Heart left ventricle (tissue), 16 donors: ENCODE data around the gene LAMA1. TPM values are rescaled to one million over a fixed set of nuclear protein-coding genes. Genes with fewer than 3 reads are reported as not detected.
"Not testable (repeated sequence)": the region's sequence is repeated elsewhere in the genome, so short reads cannot be mapped to it uniquely, and the experiment has no call there.

ENCODE experiments used
- ATAC-seq, 4 donors: fragments of 200-7000 bp; cut with Tn5 transposase; one replicate each; pipeline ENCODE4 v1.9.1; 2020 to 2022; ENCODE audit warnings: moderate library complexity in 4 of 4, mild to moderate bottlenecking in 3 of 4, moderate number of reproducible peaks in 1 of 4
- DNase-seq, 5 donors: peaks; one replicate each; pipeline ENCODE4 v3.0.0-alpha.2; 2020
- H3K27ac ChIP-seq, 12 donors: fragments of 200-600 bp; sonication (generic) in 4 of 12; one replicate each; pipeline versions ENCODE4 v1.5.0 to v1.8.0; 2016 to 2022; ENCODE audit warnings: mild to moderate bottlenecking in 2 of 12
- H3K27me3 ChIP-seq, 9 donors: fragments of 200-600 bp; sonication (generic) in 2 of 9; one replicate each; pipeline versions ENCODE4 v1.5.1 to v1.8.0; 2016 to 2022; ENCODE audit warnings: mild to moderate bottlenecking in 3 of 9
- H3K36me3 ChIP-seq, 9 donors: fragments of 200-600 bp; sonication (generic) in 2 of 9; one replicate each; pipeline versions ENCODE4 v1.5.0 to v1.8.0; 2018 to 2022; ENCODE audit warnings: mild to moderate bottlenecking in 2 of 9
- H3K4me1 ChIP-seq, 12 donors: fragments of 200-600 bp; sonication (generic) in 4 of 12; one replicate each; pipeline versions ENCODE4 v1.5.0 to v1.8.0; 2016 to 2022; ENCODE audit warnings: mild to moderate bottlenecking in 3 of 12
- H3K4me3 ChIP-seq, 12 donors: fragments of 200-600 bp; sonication (generic) in 4 of 12; one replicate each; pipeline versions ENCODE4 v1.5.0 to v1.8.0; 2017 to 2022; ENCODE audit warnings: mild to moderate bottlenecking in 9 of 12, moderate library complexity in 4 of 12
- H3K9me3 ChIP-seq, 12 donors: fragments of 200-600 bp; sonication (generic) in 4 of 12; one replicate each; pipeline versions ENCODE4 v1.5.0 to v1.8.0; 2016 to 2022; ENCODE audit warnings: mild to moderate bottlenecking in 1 of 12
- CTCF ChIP-seq, 12 donors: fragments of 200-600 bp; sonication (generic) in 4 of 12; IDR thresholded peaks; one replicate each; pipeline versions ENCODE4 v1.5.0 to v1.8.0; 2018 to 2022; ENCODE audit warnings: antibody characterized with exemption in 12 of 12, mild to moderate bottlenecking in 5 of 12
- POLR2A ChIP-seq, 2 donors: fragments of 450-650 bp; IDR thresholded peaks; one replicate each; pipeline ENCODE4 v1.6.1; 2017; ENCODE audit warnings: antibody characterized with exemption in 2 of 2, mild to moderate bottlenecking in 2 of 2, moderate library complexity in 2 of 2
- WGBS, 4 donors: extraction: QIAGEN DNeasy Blood & Tissue Kit in 2 of 4; methylation state at CpG; one replicate each; pipeline versions ENCODE4 v1.1.5 to v1.1.7; 2013 to 2018; 5-methylcytosine and 5-hydroxymethylcytosine counted together
- intact Hi-C, 10 donors: fragments of 100-400 bp; cut with DNase I; formaldehyde crosslinking; loops; one replicate each; pipeline versions ENCODE4 v1.11.1 to v1.14.2; 2022
- polyA plus RNA-seq, 2 donors: library from polyadenylated mRNA; stranded (reverse); fragments of 200-250 nt; gene quantifications; one replicate each; pipeline ENCODE4 v1.2.3, GENCODE V29; 2013
- total RNA-seq, 9 donors: library from RNA; depleted of rRNA in 2 of 9; stranded (reverse); fragments of >200 nt in 2 of 9; fragmentation: NEBNext Ultra II Directional in 3 of 9; extraction: Animal tissue kit (Norgen Biotek cat#: 25700) in 3 of 9; gene quantifications; one replicate each; pipeline versions ENCODE4 v1.1.0 to v1.2.4, GENCODE V29; 2016 to 2023
- donor health status: ischemic (EF 13 %, LVEDD 7.1; RV severe dilation, severe dysfunction).
- donor health status: healthy with polysubstance abuse.
- donor health status: DM: no; HTN: yes; CAD: no.
- donor health status: DM: no; HTN: no; CAD: no.
- donor health status: ischemic (EF 25% LVEDD 6.9; RV normal size, moderate dysfunction).
- donor health status: ischemic (EF 25% LVEDD 5.7; RV mildly dilated, moderate dysfunction).
- donor health status: healthy.
- donor health status: DM: yes; HTN: yes; CAD: no.
- donor health status: ischemic (EF 35%, LVEDD 5.7; RV mildly dilated, moderate dysfunction).
- donor health status: nonischemic (EF 11% LVEDD 7.7; RV severe dilation, severe dysfunction).
- donor health status: DM: yes; HTN: yes; CAD: no.
- donor health status: PGD.
- donor health status: ischemic (EF 29% LVEDD 5.4; RV normal size, mild dysfunction).
- donor health status: nonischemic (EF 23%, LVEDD 6.1; RV moderate dilation, normal function).

LAMA1 gene
- total and polyA plus RNA-seq, 11 donors, result 0.04 to 1.7 (median 0.28) TPM

- Histone ChIP-seq H3K9me3 (no peaks in the 10 kb centered on the region), H3K36me3 (no peaks in the 10 kb centered on the region), H3K27me3 (peaks cover 0 to 7% (median 0%) of the 10 kb centered on the region in 9 donors), H3K4me3 (no peak overlapping the region), H3K4me1 (no peaks in the 10 kb centered on the region), H3K27ac (no peak overlapping the region)
- DNase-seq (no peak), ATAC-seq (no peak)
- no peak for TF ChIP-seq POLR2A (IDR thresholded peaks at IDR 0.05)
- no peak for TF ChIP-seq CTCF (IDR thresholded peaks at IDR 0.05)
- WGBS, 4 donors, result 90 to 92% (median 91%) methylated on average over 3 of the region's 3 CpGs
- intact Hi-C loops, result no loop called here
Measured at GRCh38 chr18:6942742-6943141, 174.9 kb downstream of the LAMA1 start.

GRCh38 chr18:6941996-6942395 lies 175.6 kb downstream of the LAMA1 start:
- Histone ChIP-seq H3K27ac (no peak overlapping the region), H3K36me3 (no peaks in the 10 kb centered on the region), H3K4me3 (no peak overlapping the region), H3K9me3 (no peaks in the 10 kb centered on the region), H3K4me1 (no peaks in the 10 kb centered on the region), H3K27me3 (peaks cover 0 to 7% (median 0%) of the 10 kb centered on the region in 9 donors)
- TF ChIP-seq POLR2A (IDR thresholded peaks at IDR 0.05) (no peak), CTCF (IDR thresholded peaks at IDR 0.05) (no peak)
- no peak for ATAC-seq
- intact Hi-C loops, result no loop called here
- DNase-seq, result no peak
- 81 to 83% (median 83%) methylated on average over 11 of the region's 11 CpGs for WGBS, 4 donors

- DNase-seq (no peak), ATAC-seq (no peak)
- Histone ChIP-seq H3K9me3 (no peaks in the 10 kb centered on the region), H3K36me3 (no peaks in the 10 kb centered on the region), H3K27me3 (peaks cover 0 to 12% (median 0%) of the 10 kb centered on the region in 9 donors), H3K4me1 (no peaks in the 10 kb centered on the region), H3K4me3 (no peak overlapping the region), H3K27ac (no peak overlapping the region)
- intact Hi-C loops, result no loop called here
- WGBS, 4 donors, result 86 to 89% (median 88%) methylated on average over 8 to 9 of the region's 9 CpGs
- TF ChIP-seq POLR2A (IDR thresholded peaks at IDR 0.05) (no peak), CTCF (IDR thresholded peaks at IDR 0.05) (no peak)
Measured at GRCh38 chr18:6940451-6940850, 177.1 kb downstream of the LAMA1 start.

- no peaks in the 10 kb centered on the region for H3K4me1 ChIP-seq
- H3K36me3 ChIP-seq, result no peaks in the 10 kb centered on the region
- peaks cover 0 to 12% (median 0%) of the 10 kb centered on the region in 9 donors for H3K27me3 ChIP-seq
- DNase-seq (no peak), ATAC-seq (no peak)
- TF ChIP-seq CTCF (IDR thresholded peaks at IDR 0.05) (no peak), POLR2A (IDR thresholded peaks at IDR 0.05) (no peak)
- no peak overlapping the region for H3K4me3 ChIP-seq
- no peaks in the 10 kb centered on the region for H3K9me3 ChIP-seq
- intact Hi-C loops, result no loop called here
- 88 to 95% (median 94%) methylated on average over 4 of the region's 4 CpGs for WGBS, 4 donors
- no peak overlapping the region for H3K27ac ChIP-seq
Measured at GRCh38 chr18:6939972-6940371, 177.6 kb downstream of the LAMA1 start.

GRCh38 chr18:6938403-6938802 lies 179.2 kb downstream of the LAMA1 start:
- peaks cover 0 to 12% (median 0%) of the 10 kb centered on the region in 9 donors for H3K27me3 ChIP-seq

More at GRCh38 chr18:6938403-6938802, 179.2 kb downstream of the LAMA1 start:
- WGBS, 4 donors, result 68 to 84% (median 80%) methylated on average over 2 of the region's 2 CpGs
- H3K36me3 ChIP-seq, H3K4me1 ChIP-seq, H3K4me3 ChIP-seq, H3K9me3 ChIP-seq, intact Hi-C loops, H3K27ac ChIP-seq, ATAC-seq, DNase-seq: not testable (repeated sequence)
